Gastrocnemius medialis (tissue), 4 donors: ENCODE results near the gene ABCC4. TPM values are rescaled to one million over a fixed set of nuclear protein-coding genes. Genes with fewer than 3 reads are reported as not detected.

ENCODE experiments used
- ATAC-seq, 2 donors: fragments of 150-250 bp; one replicate each; pipeline ENCODE4 v1.9.1; 2016
- DNase-seq, 2 donors: peaks; one replicate each; pipeline ENCODE4 v3.0.0-alpha.2; 2019
- H3K27ac ChIP-seq, 4 donors: fragments of 200-600 bp; sonication (generic); 1 replicate in 1 of 4; 2 replicates in 3 of 4; pipeline ENCODE4 v1.5.1; 2016 to 2018; ENCODE audit warnings: mild to moderate bottlenecking in 2 of 4, moderate library complexity in 1 of 4
- H3K27me3 ChIP-seq, 3 donors: fragments of 200-600 bp; sonication (generic) in 2 of 3; 1 replicate in 1 of 3; 2 replicates in 2 of 3; pipeline versions ENCODE4 v1.5.1 to v1.6.0; 2016 to 2019; ENCODE audit warnings: mild to moderate bottlenecking in 1 of 3, moderate library complexity in 1 of 3
- H3K36me3 ChIP-seq, 2 donors: fragments of 200-600 bp; sonication (generic) in 1 of 2; one replicate each; pipeline ENCODE4 v1.5.1; 2017 to 2018
- H3K4me1 ChIP-seq, 2 donors: fragments of 200-600 bp; sonication (generic) in 1 of 2; one replicate each; pipeline ENCODE4 v1.5.1; 2016 to 2017; ENCODE audit warnings: mild to moderate bottlenecking in 2 of 2
- H3K4me3 ChIP-seq, 4 donors: fragments of 200-600 bp; sonication (generic) in 3 of 4; 1 replicate in 1 of 4; 2 replicates in 3 of 4; pipeline ENCODE4 v1.5.1; 2016 to 2019; ENCODE audit warnings: mild to moderate bottlenecking in 2 of 4
- H3K9me3 ChIP-seq, 3 donors: fragments of 200-600 bp; sonication (generic) in 2 of 3; 1 replicate in 1 of 3; 2 replicates in 2 of 3; pipeline ENCODE4 v1.5.1; 2016 to 2019
- POLR2A ChIP-seq, 2 donors: fragments of 450-650 bp; IDR thresholded peaks; one replicate each; pipeline ENCODE4 v1.6.1; 2017; ENCODE audit warnings: antibody characterized with exemption in 2 of 2, mild to moderate bottlenecking in 2 of 2, moderate library complexity in 2 of 2
- in situ Hi-C, 4 donors: fragments of 200-750 bp; cut with MboI; loops; one replicate each; pipeline versions ENCODE4 v1.15.0 to v1.8.0; 2017; ENCODE audit warnings: low sequenced_read_pairs in 4 of 4
- intact Hi-C: fragments of 100-400 bp; cut with DNase I; formaldehyde crosslinking; loops from one replicate; pipeline ENCODE4 v1.15.1; 2023; ENCODE audit warnings: low total_unique reads
- total RNA-seq, 4 donors: library from RNA; depleted of rRNA; stranded (reverse); fragments of >200 nt; gene quantifications; one replicate each; pipeline versions ENCODE4 v1.1.0 to v1.2.3, GENCODE V29; 2016
- TF ChIP-seq, protein P1 (sequence below), 5 experiments: fragments of 450-650 bp in 3 of 5; fragments of 200-600 bp in 2 of 5; sonication (generic) in 2 of 5; IDR thresholded peaks in 4 of 5; conservative IDR thresholded peaks in 1 of 5; 1 replicate in 4 of 5; 2 replicates in 1 of 5; pipeline ENCODE4 v1.5.1; 2016 to 2019; ENCODE audit warnings: antibody characterized with exemption in 5 of 5, mild to moderate bottlenecking in 3 of 5, moderate library complexity in 3 of 5

ABCC4 gene
- total RNA-seq, 4 donors from 2014 or later = 5.4 to 16.2 (median 11.9) TPM

- TF ChIP-seq, protein P1, sequence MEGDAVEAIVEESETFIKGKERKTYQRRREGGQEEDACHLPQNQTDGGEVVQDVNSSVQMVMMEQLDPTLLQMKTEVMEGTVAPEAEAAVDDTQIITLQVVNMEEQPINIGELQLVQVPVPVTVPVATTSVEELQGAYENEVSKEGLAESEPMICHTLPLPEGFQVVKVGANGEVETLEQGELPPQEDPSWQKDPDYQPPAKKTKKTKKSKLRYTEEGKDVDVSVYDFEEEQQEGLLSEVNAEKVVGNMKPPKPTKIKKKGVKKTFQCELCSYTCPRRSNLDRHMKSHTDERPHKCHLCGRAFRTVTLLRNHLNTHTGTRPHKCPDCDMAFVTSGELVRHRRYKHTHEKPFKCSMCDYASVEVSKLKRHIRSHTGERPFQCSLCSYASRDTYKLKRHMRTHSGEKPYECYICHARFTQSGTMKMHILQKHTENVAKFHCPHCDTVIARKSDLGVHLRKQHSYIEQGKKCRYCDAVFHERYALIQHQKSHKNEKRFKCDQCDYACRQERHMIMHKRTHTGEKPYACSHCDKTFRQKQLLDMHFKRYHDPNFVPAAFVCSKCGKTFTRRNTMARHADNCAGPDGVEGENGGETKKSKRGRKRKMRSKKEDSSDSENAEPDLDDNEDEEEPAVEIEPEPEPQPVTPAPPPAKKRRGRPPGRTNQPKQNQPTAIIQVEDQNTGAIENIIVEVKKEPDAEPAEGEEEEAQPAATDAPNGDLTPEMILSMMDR (IDR thresholded peaks at IDR 0.05 in 4 of 5, conservative IDR thresholded peaks at IDR 0.05 in 1 of 5) = no peak
- no peak for TF ChIP-seq POLR2A (IDR thresholded peaks at IDR 0.05)
- H3K36me3 ChIP-seq = no peaks in the 10 kb centered on the region
- peak overlapping the region; percentile 34 to 44 (median 37) for H3K4me3 ChIP-seq
- ATAC-seq (peak in 1 of 2 donors; percentile 46), DNase-seq (no peak)
- H3K27me3 ChIP-seq = no peaks in the 10 kb centered on the region
- H3K4me1 ChIP-seq = no peaks in the 10 kb centered on the region
- intact Hi-C loops (no loop called here), in situ Hi-C loops (no loop called here)
- H3K27ac ChIP-seq = no peak overlapping the region
- H3K9me3 ChIP-seq = no peaks in the 10 kb centered on the region
These were observed 298.0 kb downstream of the ABCC4 start for GRCh38 chr13:95003019-95003813.

- no peak for ATAC-seq
- in situ Hi-C loops = no loop called here
- H3K4me1 ChIP-seq = no peaks in the 10 kb centered on the region
These were observed 299.1 kb downstream of the ABCC4 start for GRCh38 chr13:95002126-95002525.

DNA sequence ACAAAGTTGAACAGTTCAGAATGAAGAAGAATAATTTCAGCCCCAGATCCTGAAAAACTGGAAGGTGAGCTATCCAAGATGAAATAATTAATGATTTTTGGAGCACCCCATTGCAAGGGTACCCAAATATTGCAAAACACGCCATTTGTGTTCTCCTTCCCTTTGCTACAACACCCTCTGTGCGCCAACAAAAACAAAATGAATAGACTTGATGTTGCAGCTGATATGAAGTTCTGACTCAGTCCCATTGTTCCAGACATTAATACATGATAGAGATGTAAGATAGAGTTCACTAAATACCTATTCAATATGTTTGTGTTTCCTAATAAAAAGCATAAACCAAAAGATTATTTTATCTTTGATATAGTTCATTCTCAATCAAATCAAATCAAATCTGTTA lies 301.4 kb downstream of the ABCC4 start:
- H3K36me3 ChIP-seq = no peaks in the 10 kb centered on the region
- no peak overlapping the region for H3K27ac ChIP-seq
- in situ Hi-C loops (no loop called here), intact Hi-C loops (no loop called here)
- H3K9me3 ChIP-seq = no peaks in the 10 kb centered on the region
- no peak for ATAC-seq
- no peak for TF ChIP-seq POLR2A (IDR thresholded peaks at IDR 0.05)
- TF ChIP-seq, protein P1 (IDR thresholded peaks at IDR 0.05 in 4 of 5, conservative IDR thresholded peaks at IDR 0.05 in 1 of 5) = no peak
- no peak overlapping the region for H3K4me3 ChIP-seq
- no peaks in the 10 kb centered on the region for H3K4me1 ChIP-seq
- no peak for DNase-seq
- H3K27me3 ChIP-seq = no peaks in the 10 kb centered on the region

More at GRCh38 chr13:95002126-95002525, 299.1 kb downstream of the ABCC4 start:
- Histone ChIP-seq H3K27me3 (no peaks in the 10 kb centered on the region), H3K4me3 (no peak overlapping the region), H3K36me3 (no peaks in the 10 kb centered on the region), H3K27ac (no peak overlapping the region), H3K9me3 (no peaks in the 10 kb centered on the region)
- no peak for TF ChIP-seq POLR2A (IDR thresholded peaks at IDR 0.05)
- TF ChIP-seq, protein P1 (IDR thresholded peaks at IDR 0.05 in 4 of 5, conservative IDR thresholded peaks at IDR 0.05 in 1 of 5) = no peak
- intact Hi-C loops = no loop called here
- DNase-seq = no peak

DNA sequence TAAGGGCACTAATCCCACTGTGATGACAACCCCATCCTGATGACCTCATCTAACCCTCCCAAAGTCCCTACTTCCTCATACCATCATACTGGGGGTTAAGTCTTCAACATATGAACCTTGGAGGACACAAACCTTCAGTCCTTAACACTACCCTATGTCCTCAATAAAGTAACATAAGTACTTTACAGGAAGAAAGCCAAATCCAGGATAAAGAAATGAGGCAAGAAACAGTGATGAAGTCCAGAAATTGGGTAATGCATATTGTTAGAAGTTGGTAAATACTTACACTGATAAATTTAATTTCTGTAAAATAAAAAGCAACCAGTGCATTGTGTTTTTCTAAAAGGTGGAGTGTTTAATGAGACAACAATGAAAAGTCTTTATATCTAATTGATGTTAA lies 304.1 kb downstream of the ABCC4 start:
- in situ Hi-C loops = no loop called here
- no peaks in the 10 kb centered on the region for H3K9me3 ChIP-seq
- DNase-seq = no peak
- TF ChIP-seq, protein P1 (IDR thresholded peaks at IDR 0.05 in 4 of 5, conservative IDR thresholded peaks at IDR 0.05 in 1 of 5) = no peak
- TF ChIP-seq POLR2A (IDR thresholded peaks at IDR 0.05) = no peak
- H3K4me3 ChIP-seq = no peak overlapping the region
- H3K4me1 ChIP-seq = no peaks in the 10 kb centered on the region
- H3K27ac ChIP-seq = no peak overlapping the region
- H3K27me3 ChIP-seq = no peaks in the 10 kb centered on the region
- H3K36me3 ChIP-seq = no peaks in the 10 kb centered on the region
- intact Hi-C loops = no loop called here
- no peak for ATAC-seq
